GM12873 (cell line): Measurements from ENCODE around the gene PDGFC.

Source experiments
- CTCF ChIP-seq: IDR thresholded peaks from 2 replicates; pipeline ENCODE4 v1.5.1; 2012; ENCODE audit warnings: low read depth, mild to moderate bottlenecking, moderate library complexity, low read length, control low read depth; ENCODE audit not compliant: insufficient read depth; ENCODE audit errors: missing control alignments

Gene PDGFC

GRCh38 chr4:156950948-156951347, 20.7 kb downstream of the PDGFC start:
- no peak for TF ChIP-seq CTCF

GRCh38 chr4:156950090-156950489, 21.5 kb downstream of the PDGFC start:
- no peak for TF ChIP-seq CTCF

DNA sequence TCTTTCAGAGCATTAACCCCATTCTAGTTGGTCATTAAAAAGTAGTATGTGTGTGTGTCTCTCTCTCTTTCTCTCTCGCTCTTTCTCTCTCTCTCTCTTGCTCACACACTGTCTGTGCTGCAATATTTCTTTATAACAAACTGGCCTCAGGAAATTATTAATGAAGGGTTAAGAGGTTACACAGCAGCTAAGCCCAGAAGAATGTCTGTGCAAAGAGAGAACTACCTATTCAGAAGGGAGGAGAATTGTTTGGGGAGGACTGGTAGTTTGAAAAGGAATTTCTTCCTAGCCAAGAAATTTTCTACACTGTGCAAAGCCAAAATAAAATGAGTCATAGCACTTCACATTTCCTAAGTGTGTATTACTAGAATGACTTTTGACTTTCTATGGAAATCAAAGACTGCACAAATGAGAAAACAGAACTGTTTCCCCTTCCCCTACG, 22.2 kb downstream of the PDGFC start:
- TF ChIP-seq CTCF = no peak

DNA sequence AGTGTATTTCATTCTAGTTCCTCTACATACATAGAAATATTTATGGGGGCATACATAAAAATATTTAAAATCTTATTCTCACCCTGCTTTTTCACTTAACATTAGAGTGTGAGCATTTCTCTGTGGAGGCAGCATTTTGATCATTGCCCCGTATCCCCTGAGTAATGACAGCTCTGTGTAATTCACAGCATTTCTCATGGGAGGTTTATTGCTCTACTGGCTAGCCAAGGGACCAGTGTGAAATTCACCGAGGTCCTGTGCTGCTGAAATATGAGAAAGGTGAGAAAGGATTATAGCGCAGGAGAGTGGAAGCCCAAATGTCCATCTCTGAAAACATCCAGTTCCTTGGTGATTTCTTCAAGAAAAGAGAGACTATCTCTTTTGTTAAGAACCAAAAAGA, 22.9 kb downstream of the PDGFC start:
- no peak for TF ChIP-seq CTCF

DNA sequence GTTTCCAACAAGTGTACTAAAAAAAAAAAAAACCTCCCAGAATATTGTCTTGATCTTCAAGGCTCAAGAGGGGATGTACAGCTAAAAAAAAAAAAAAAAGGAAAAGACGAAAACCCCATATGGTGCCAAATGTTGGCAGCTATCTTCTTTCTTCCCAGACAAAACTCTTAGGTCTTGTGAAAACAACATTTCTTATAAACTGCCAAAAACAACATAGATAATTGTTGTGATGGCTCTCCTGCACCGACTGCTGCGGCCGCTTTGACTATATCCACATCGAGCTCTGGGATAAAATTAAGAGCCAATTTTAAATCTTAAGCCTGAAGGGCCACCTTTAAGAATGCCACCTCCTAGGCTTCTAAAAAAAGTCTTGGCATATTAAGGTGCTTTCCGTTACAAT, 23.5 kb downstream of the PDGFC start:
- no peak for TF ChIP-seq CTCF

DNA sequence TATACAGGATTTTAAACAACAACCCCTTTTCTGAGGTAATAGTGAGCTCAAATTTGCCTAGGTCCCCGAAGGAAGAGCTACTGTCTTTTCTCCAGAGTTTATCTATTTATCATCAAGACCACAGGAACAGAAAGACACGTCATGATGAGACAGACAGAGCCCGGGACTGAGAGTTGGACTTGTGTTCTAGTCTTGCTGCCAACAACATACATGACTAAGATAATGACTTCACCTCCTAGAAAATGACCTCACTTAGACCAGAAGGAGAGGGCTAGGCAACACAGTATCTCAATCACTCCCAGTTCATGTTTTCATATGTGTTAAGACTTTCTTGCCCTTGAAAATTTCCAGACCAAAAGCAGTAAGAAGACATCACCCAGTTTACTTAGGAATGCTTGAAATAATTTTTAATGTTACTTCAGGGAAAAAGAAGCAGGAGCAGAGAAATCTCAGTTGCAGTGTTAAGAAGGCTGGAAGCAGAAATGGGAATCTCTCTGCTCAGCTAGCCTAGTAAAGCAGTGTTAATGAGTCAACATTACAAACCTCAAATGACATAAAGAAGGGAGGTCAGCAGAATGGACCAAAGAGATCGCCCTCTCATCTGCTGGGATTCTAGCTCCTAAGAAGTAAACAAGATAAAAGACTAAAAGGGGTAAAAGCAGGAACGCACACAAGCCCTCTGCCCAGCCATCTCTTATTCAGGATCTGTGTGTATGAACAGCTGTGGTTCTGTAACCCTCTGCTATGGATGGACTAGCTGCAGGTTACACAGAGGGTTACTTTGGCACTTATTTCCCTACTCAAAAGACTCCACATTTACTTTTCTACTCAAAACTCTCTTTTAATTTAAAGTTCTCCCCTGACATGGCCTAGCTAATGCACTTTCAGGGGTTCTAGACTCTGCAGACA, 24.8 kb downstream of the PDGFC start:
- no peak for TF ChIP-seq CTCF

- no peak for TF ChIP-seq CTCF
Measured at GRCh38 chr4:156945532-156945931, 26.1 kb downstream of the PDGFC start.
